Measurements from ENCODE around the gene RNF8. TPM values are rescaled to one million over a fixed set of nuclear protein-coding genes. Genes with fewer than 3 reads are reported as not detected.

RNF8 gene
- total and polyA plus RNA-seq, 2 donors (not counting 3 experiments of a cell fraction or from before 2014, with no cell fraction given), result 16.6 to 27.3 TPM

- H2AFZ ChIP-seq (ENCODE audit: low read depth, low read length), result no peak overlapping the region
- H3K9me1 ChIP-seq (replicated peaks; ENCODE audit: control insufficient read depth, extremely low read depth, insufficient read depth, low read length), result no peaks in the 10 kb centered on the region
- no peak for FAIRE-seq
- no peaks in the 10 kb centered on the region for H3K36me3 ChIP-seq (ENCODE audit: control insufficient read depth in 2 of 2, extremely low read depth in 1 of 2, insufficient read depth in 2 of 2, low read length in 2 of 2)
- dilution Hi-C loops (cut with MboI; ENCODE audit: extremely low pct_ligation_motif_present, low sequenced_read_pairs), result no loop called here
- no peak for TF ChIP-seq FOS (IDR thresholded peaks at IDR 0.05; ENCODE audit: borderline replicate concordance, insufficient read depth, low read length)
- TF ChIP-seq, protein P1, sequence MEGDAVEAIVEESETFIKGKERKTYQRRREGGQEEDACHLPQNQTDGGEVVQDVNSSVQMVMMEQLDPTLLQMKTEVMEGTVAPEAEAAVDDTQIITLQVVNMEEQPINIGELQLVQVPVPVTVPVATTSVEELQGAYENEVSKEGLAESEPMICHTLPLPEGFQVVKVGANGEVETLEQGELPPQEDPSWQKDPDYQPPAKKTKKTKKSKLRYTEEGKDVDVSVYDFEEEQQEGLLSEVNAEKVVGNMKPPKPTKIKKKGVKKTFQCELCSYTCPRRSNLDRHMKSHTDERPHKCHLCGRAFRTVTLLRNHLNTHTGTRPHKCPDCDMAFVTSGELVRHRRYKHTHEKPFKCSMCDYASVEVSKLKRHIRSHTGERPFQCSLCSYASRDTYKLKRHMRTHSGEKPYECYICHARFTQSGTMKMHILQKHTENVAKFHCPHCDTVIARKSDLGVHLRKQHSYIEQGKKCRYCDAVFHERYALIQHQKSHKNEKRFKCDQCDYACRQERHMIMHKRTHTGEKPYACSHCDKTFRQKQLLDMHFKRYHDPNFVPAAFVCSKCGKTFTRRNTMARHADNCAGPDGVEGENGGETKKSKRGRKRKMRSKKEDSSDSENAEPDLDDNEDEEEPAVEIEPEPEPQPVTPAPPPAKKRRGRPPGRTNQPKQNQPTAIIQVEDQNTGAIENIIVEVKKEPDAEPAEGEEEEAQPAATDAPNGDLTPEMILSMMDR (IDR thresholded peaks at IDR 0.05; ENCODE audit: extremely low read depth in 1 of 2, insufficient read depth in 1 of 2, low read depth in 1 of 2, low read length in 2 of 2), result no peak
- TF ChIP-seq POLR2A (IDR thresholded peaks at IDR 0.05; ENCODE audit: low read depth, low read length), result no peak
- TF ChIP-seq GATA2 (IDR thresholded peaks at IDR 0.05; ENCODE audit: insufficient read depth, insufficient read length, low read depth, low read length), result no peak
- no peak for TF ChIP-seq POLR2AphosphoS5 (IDR thresholded peaks at IDR 0.05; ENCODE audit: insufficient read depth, low read depth, low read length)
- TF ChIP-seq, protein P2, sequence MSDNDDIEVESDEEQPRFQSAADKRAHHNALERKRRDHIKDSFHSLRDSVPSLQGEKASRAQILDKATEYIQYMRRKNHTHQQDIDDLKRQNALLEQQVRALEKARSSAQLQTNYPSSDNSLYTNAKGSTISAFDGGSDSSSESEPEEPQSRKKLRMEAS (IDR thresholded peaks at IDR 0.05; ENCODE audit: insufficient read depth, insufficient read length), result no peak
- no peaks in the 10 kb centered on the region for H4K20me1 ChIP-seq (replicated peaks; ENCODE audit: control insufficient read depth, extremely low read depth, insufficient read depth, low read length)
- H3K27ac ChIP-seq (ENCODE audit: insufficient read depth, low read depth, low read length), result no peak overlapping the region
- no peak overlapping the region for H3K4me3 ChIP-seq (replicated peaks in 1 of 3; ENCODE audit: insufficient read depth in 1 of 3, low read depth in 1 of 3, low read length in 3 of 3)
- POLR2A ChIA-PET, result no interaction called here
- peaks cover 13% of the 10 kb centered on the region for H3K4me1 ChIP-seq (ENCODE audit: control insufficient read depth, extremely low read depth, insufficient read depth, low read length)
- intact Hi-C loops (cut with micrococcal nuclease), result no loop called here
- no TSS peak for BruUV-seq (replicated peaks)
- H3K79me2 ChIP-seq (ENCODE audit: control insufficient read depth, insufficient read depth, low read length), result peaks cover 17% of the 10 kb centered on the region
- no peaks in the 10 kb centered on the region for H3K9me3 ChIP-seq (replicated peaks; ENCODE audit: control insufficient read depth, insufficient read depth, low read length)
- DNase-seq (ENCODE audit: low read depth, low spot score), result no peak
- no peak overlapping the region for H3K4me2 ChIP-seq (ENCODE audit: insufficient read depth, low read length)
- CTCF ChIA-PET, result no interaction called here
- peaks cover 0 to 1% of the 10 kb centered on the region in 2 experiments for H3K27me3 ChIP-seq (ENCODE audit: control insufficient read depth in 2 of 2, insufficient read depth in 2 of 2, low read length in 2 of 2)
- H3K9ac ChIP-seq (replicated peaks; ENCODE audit: extremely low read depth, insufficient read depth, low read length), result no peak overlapping the region
These were observed 2.8 kb upstream of the RNF8 start for GRCh38 chr6:37351027-37351426.

- Histone ChIP-seq H3K4me2 (ENCODE audit: insufficient read depth, low read length) (no peak overlapping the region), H3K36me3 (ENCODE audit: control insufficient read depth in 2 of 2, extremely low read depth in 1 of 2, insufficient read depth in 2 of 2, low read length in 2 of 2) (no peaks in the 10 kb centered on the region), H3K9ac (replicated peaks; ENCODE audit: extremely low read depth, insufficient read depth, low read length) (no peak overlapping the region), H3K9me3 (replicated peaks; ENCODE audit: control insufficient read depth, insufficient read depth, low read length) (no peaks in the 10 kb centered on the region), H3K79me2 (ENCODE audit: control insufficient read depth, insufficient read depth, low read length) (peaks cover 28% of the 10 kb centered on the region), H4K20me1 (replicated peaks; ENCODE audit: control insufficient read depth, extremely low read depth, insufficient read depth, low read length) (no peaks in the 10 kb centered on the region), H3K27me3 (ENCODE audit: control insufficient read depth in 2 of 2, insufficient read depth in 2 of 2, low read length in 2 of 2) (peaks cover 0 to 1% of the 10 kb centered on the region in 2 experiments), H3K27ac (ENCODE audit: insufficient read depth, low read depth, low read length) (no peak overlapping the region), H2AFZ (ENCODE audit: low read depth, low read length) (no peak overlapping the region), H3K4me3 (replicated peaks in 1 of 3; ENCODE audit: insufficient read depth in 1 of 3, low read depth in 1 of 3, low read length in 3 of 3) (no peak overlapping the region), H3K4me1 (ENCODE audit: control insufficient read depth, extremely low read depth, insufficient read depth, low read length) (peaks cover 17% of the 10 kb centered on the region), H3K9me1 (replicated peaks; ENCODE audit: control insufficient read depth, extremely low read depth, insufficient read depth, low read length) (no peaks in the 10 kb centered on the region)
- FAIRE-seq (no peak), DNase-seq (ENCODE audit: low read depth, low spot score) (no peak)
- intact Hi-C loops (cut with micrococcal nuclease) (no loop called here), dilution Hi-C loops (cut with MboI; ENCODE audit: extremely low pct_ligation_motif_present, low sequenced_read_pairs) (no loop called here)
- TF ChIP-seq FOS (IDR thresholded peaks at IDR 0.05; ENCODE audit: borderline replicate concordance, insufficient read depth, low read length) (no peak), POLR2AphosphoS5 (IDR thresholded peaks at IDR 0.05; ENCODE audit: insufficient read depth, low read depth, low read length) (no peak), EZH2 (IDR thresholded peaks at IDR 0.05; ENCODE audit: borderline replicate concordance, low read depth, low read length, severe bottlenecking) (no peak), MYC (IDR thresholded peaks at IDR 0.05; ENCODE audit: low read depth, low read length) (no peak)
- TF ChIP-seq, protein P2 (IDR thresholded peaks at IDR 0.05; ENCODE audit: insufficient read depth, insufficient read length), result no peak
- TF ChIP-seq, protein P1 (IDR thresholded peaks at IDR 0.05; ENCODE audit: extremely low read depth in 1 of 2, insufficient read depth in 1 of 2, low read depth in 1 of 2, low read length in 2 of 2), result no peak
- POLR2A ChIA-PET, result no interaction called here
- CTCF ChIA-PET, result no interaction called here
- BruUV-seq (replicated peaks), result no TSS peak
These were observed 1.4 kb upstream of the RNF8 start for GRCh38 chr6:37352384-37352783.
